DMS53 (cell line): ENCODE data around the gene OR5B17.
A peak's percentile ranks its signal among the peaks of the same experiment; 100 is the strongest.
"Not testable (repeated sequence)": the region's sequence is repeated elsewhere in the genome, so short reads cannot be mapped to it uniquely, and the experiment has no call there.

ENCODE experiments used
- DNase-seq: peaks from one replicate; lab custom pipeline; 2025; lab: John Stamatoyannopoulos, UW

Gene OR5B17

DNA sequence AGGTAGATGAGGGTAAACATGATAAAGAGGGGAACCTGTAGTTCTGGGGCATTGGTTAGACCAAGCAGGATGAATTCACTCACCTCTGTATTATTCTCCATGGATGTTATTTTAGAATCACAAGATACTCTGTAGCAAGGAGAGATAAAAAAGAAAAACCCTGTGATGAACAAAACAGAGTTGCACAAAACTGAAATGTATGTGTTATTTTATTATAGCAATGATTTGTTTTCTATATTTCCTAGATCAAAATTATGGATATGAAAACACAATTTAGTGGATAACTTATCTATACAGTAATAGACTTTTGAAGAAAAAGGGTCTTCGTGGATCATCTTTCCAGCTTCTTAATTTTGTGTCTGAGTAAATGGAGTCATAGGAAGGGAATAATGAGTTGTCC is at the start of gene OR5B17:
OR5B17 (minus strand) TSS at position 101 of the 400 bp plus-strand sequence; CDS start at position 101, 0 bp downstream.
- no peak for DNase-seq

DNA sequence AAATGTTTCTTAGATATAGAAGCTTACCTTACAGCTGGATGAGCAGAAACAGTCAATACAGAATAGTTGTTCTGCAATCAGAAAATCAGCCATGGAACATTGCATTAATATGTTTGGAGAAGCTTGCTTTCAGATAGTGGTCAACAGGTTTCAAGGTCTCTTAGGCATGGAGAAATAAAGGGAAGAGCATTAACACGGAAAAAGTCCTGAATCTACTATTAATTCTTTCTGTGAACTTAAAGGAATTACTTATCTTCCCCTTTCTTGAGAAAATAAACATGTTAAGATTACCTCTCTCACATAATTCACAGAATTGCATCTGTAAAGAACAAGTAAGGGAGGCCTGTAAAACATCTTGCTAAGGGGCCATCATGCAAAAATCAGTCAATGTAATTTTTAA is 47.9 kb upstream of the OR5B17 start, which contains the start of gene OR5B3:
OR5B3 (minus strand) TSS at position 101 of the 400 bp plus-strand sequence. CDS start 3,465 bp downstream, outside the sequence.
- DNase-seq, result no peak

DNA sequence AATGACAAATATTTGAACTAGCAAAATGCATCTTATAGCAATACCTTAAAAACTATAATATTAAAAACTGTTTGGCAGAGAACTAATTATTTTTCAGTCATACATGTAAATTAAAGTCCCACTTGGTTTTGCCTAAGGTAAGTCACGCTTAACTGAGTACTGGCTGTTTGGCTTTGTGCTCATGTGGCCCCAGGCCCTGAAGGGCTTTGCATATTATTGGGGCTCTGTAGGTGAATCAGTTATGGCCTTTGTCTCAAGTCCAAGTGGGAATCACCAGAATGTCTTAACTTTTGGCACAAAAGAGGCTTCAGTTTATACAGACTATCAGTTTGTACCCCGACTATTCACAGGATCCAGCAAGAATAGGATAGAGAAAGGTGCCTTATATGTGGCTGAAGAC is 40.8 kb upstream of the OR5B17 start:
- DNase-seq, result not testable (repeated sequence)

DNA sequence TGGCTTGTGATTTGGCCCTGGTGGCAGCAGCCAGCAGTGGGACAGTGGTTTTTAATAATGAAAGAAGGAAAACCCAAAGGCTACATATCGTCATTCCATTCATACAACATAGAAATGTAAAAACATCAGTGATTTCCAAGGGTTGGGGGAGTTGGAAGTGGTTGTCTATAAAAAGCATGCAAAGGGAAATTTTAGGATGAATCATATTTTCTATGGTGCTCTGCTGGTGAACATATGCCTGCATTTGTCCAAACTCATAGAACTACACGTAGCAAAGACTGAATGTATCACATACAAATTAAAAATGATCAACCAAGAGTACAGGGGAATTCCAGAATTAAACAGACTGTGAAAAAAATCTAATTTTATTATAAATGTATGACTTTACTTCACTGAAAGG is 36.7 kb upstream of the OR5B17 start:
- no peak for DNase-seq

DNA sequence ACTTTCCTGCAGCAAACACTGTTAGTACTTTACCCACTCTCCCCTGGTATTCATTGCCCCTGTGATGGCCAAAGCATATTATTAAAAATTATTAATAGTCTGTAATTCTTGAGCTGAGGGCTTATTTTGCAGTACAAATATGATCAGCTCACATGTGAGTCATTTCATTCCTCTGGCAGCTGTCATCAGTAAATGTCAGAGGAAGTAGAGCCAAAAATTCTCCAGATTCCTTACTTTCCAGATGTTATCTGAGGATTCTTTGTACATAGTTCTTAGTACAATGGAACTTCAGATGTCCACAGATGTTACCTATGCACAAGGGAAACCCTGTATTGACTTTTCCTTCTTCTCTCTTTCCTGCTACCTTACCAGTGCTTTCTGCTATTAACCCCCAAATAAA is 35.3 kb upstream of the OR5B17 start:
- DNase-seq, result peak; percentile 3

DNA sequence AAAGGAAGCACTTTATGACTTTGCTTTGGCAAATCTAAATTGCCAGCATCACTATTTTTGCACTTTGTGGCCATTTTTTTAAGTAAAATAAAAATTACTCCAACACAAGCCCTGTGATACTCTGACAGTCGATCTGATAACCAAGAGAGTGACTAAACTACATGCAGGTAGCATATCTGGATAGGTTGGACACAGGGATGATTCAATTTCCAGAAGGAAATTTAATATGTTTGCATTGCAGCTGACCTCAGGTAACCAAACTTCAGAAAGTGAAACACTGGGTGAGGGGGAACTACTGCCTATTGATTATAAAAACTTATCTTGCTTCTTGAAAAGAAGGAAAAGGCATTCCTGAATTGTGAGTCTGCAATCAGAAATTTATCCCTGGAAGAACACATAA is 33.9 kb upstream of the OR5B17 start:
- DNase-seq, result peak; percentile 41

DNA sequence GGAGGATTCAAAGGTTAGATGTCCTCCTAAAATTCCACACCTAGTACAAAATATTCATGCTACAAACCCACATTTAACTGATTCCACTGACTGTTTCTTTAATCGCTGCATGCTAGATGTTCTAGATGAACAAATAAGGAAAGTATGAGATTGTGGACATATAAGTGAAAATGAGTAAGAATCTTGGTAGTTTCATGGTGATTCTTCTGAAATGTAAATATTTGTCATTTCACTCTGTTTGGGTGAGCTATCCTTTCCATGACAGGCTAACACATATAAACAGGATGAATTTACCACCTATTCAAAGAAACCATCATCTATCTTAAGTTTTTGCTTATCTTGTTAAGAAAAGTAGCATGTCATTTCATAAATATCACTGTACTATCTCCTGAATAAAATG is 33.0 kb upstream of the OR5B17 start:
- peak; percentile 0 for DNase-seq

DNA sequence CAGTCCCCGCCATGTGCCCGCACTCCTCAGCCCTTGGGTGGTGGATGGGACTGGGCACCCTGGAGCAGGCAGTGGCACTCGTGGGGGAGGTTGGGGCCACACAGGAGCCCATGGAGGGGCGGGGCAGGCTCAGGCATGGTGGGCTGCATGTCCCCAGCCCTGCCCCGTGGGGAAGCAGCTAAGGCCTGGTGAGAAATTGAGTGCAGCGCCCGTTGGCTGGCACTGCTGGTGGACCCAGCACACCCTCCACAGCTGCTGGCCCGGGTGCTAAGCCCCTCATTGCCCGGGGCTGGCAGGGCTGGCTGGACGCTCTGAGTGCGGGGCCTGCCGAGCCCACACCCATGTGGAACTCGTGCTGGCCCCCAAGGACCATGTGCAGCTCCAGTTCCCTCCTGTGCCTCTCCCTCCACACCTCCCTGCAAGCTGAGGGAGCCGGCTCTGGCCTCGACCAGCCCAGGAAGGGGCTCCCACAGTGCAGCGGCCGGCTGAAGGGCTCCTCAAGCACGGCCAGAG is 31.7 kb upstream of the OR5B17 start:
- DNase-seq, result no peak

DNA sequence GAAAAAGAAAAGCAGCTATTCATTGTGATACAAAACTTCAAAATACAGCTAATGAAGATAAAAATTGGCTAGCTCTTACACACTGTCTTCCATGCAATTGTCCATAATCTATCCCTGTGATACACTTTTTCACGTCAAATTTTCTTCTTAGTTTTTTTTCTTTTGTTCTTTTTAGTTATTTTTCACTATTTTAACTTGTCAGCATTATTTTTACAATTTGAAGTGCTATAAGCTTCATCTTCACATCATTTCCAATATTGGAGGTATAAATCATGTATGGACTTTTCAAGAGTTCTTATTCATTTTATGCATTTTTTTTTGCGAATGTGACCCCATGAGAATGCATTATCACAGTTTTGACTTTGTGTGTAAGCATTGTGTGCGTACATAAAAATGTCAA is 4.1 kb downstream of the OR5B17 start:
- no peak for DNase-seq

DNA sequence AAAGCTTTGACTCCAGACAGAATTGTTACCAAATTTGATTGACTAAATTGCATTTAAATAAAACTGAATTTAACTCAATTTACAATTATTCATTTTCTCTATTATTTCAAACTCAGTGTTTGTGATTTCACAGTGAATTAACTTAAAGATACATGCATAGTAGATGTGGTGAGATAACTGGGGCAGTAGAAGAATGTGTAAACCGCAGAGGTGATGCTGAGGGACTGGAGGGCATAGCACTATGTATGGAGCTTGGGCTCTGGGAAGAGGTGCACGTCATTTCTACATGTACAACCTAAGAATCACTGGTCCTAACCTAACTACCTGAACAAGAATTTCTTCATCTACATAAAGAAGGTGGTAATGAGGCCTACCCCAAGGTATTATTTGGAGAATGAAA is 13.7 kb downstream of the OR5B17 start:
- no peak for DNase-seq

DNA sequence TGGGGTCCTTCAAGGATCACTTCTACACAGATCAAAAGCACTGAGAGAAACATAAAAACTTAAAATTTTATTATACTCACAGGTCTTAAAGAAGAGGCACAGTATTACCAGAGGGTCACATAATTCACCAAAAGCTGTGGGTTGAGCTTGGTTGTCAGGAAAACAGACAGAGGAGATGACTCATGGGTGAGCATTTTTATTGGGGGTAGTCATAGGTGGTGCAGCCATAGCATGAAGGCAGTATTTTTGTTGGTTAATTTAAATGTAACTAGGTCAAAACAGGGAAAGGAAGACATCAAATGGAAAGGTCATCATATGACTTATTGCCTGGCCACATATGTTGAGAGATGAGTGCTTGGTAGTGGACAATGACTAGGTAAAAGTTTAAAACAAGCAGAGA is 24.2 kb downstream of the OR5B17 start:
- peak; percentile 9 for DNase-seq

DNA sequence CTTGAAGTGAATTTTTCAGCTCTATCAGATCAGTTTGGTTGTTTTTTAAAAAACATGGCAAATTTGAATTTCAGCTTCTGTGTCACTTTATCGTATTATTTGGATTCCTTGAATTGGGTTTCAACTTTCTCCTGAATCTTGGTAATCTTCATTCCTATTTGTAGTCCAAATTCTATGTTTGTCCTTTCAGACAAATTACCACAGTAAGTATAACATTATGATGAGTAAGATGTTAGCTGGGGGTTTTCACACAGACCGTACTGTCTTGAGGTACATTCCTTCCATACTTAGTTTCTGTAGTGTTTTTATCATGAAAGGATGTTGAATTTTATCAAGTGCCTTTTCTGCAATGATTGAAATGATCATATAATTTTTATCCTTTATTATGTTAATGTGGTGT is 28.0 kb downstream of the OR5B17 start:
- DNase-seq, result no peak

DNA sequence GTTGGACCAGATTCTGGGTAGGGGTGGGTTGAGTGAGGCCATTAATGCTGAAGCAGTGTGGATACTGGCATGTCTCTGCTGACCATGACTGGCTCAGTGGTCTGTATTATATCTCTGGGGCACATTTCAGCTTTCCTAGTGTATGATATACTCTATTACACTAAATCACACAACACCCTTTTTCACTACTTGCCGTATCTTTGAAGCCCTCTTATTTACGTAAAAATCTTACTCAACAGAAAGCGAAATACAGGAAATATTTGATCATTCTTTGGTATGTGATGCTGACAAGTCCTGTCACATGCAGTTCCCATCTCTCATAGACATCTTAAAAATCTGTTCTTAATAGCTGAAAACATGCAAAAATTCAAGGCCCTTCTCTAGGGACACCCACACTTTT is 40.3 kb downstream of the OR5B17 start:
- no peak for DNase-seq

DNA sequence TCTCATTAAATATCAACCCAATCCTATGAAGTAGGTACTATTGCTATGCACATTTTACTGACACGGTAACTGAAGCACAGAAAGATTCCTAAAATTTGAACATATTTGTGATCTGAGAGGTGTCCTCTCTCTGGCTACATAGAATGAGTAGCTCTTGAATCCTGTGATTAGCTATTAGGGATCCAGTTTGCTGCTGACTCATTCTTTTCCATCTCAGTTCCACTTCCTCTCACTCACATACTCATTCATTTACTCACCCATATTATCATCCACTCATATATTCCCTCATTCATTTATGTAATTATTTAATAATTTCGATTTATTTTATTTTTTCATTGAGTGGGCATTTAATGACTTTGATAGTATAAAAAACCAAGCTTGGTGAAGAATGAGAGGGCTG is 42.7 kb downstream of the OR5B17 start:
- DNase-seq, result no peak
